Activated CD8-positive, alpha-beta memory T cell treated with anti-CD3 and anti-CD28 coated beads, Interleukin-2, amount 50 U/mL, for 1 hour (primary cell): ENCODE results near the gene NBPF20.
A peak's percentile ranks its signal among the peaks of the same experiment; 100 is the strongest.
"Not testable (repeated sequence)": the region's sequence is repeated elsewhere in the genome, so short reads cannot be mapped to it uniquely, and the experiment has no call there.

Source experiments
- DNase-seq: peaks from one replicate; pipeline ENCODE4 v3.0.0-alpha.2; 2020; ENCODE audit errors: extremely low read depth

NBPF20 gene

GRCh38 chr1:145425436-145426029, at the start of gene NBPF20:
NBPF20 (minus strand) TSS chr1:145425603; CDS start chr1:145405272, 20,331 bp downstream.
- peak; percentile 35 for DNase-seq

- not testable (repeated sequence) for DNase-seq
These were observed 49.5 kb upstream of the NBPF20 start for GRCh38 chr1:145474837-145475368.

GRCh38 chr1:145472731-145473130, 47.3 kb upstream of the NBPF20 start:
- DNase-seq, result not testable (repeated sequence)

GRCh38 chr1:145471365-145471764, 46.0 kb upstream of the NBPF20 start:
- DNase-seq, result not testable (repeated sequence)

GRCh38 chr1:145465405-145466144, 40.2 kb upstream of the NBPF20 start:
- peak; percentile 56 for DNase-seq

- not testable (repeated sequence) for DNase-seq
These were observed 39.4 kb upstream of the NBPF20 start for GRCh38 chr1:145464708-145465336.

- DNase-seq, result not testable (repeated sequence)
These were observed 38.6 kb upstream of the NBPF20 start for GRCh38 chr1:145464017-145464416.

- not testable (repeated sequence) for DNase-seq
These were observed 35.3 kb upstream of the NBPF20 start for GRCh38 chr1:145460684-145461083.

GRCh38 chr1:145460048-145460447, 34.6 kb upstream of the NBPF20 start:
- not testable (repeated sequence) for DNase-seq

- not testable (repeated sequence) for DNase-seq
These were observed 34.2 kb upstream of the NBPF20 start for GRCh38 chr1:145459591-145459990.

GRCh38 chr1:145459063-145459462, 33.7 kb upstream of the NBPF20 start:
- not testable (repeated sequence) for DNase-seq

GRCh38 chr1:145454824-145455177, 29.4 kb upstream of the NBPF20 start:
- DNase-seq, result not testable (repeated sequence)

- not testable (repeated sequence) for DNase-seq
These were observed 28.7 kb upstream of the NBPF20 start for GRCh38 chr1:145453873-145454823.

- not testable (repeated sequence) for DNase-seq
These were observed 27.1 kb upstream of the NBPF20 start for GRCh38 chr1:145452506-145452905.

- DNase-seq, result not testable (repeated sequence)
These were observed 26.5 kb upstream of the NBPF20 start for GRCh38 chr1:145451914-145452313.

GRCh38 chr1:145445219-145445618, 19.8 kb upstream of the NBPF20 start:
- DNase-seq, result not testable (repeated sequence)

GRCh38 chr1:145442340-145442739, 16.9 kb upstream of the NBPF20 start:
- not testable (repeated sequence) for DNase-seq

- DNase-seq, result not testable (repeated sequence)
These were observed 6.2 kb upstream of the NBPF20 start for GRCh38 chr1:145431363-145432256.

- DNase-seq, result not testable (repeated sequence)
These were observed 5.4 kb upstream of the NBPF20 start for GRCh38 chr1:145430830-145431229.

- not testable (repeated sequence) for DNase-seq
These were observed 3.9 kb upstream of the NBPF20 start for GRCh38 chr1:145429329-145429728.
